Thoracic aorta (tissue), 2 donors: ENCODE measurements around the gene CDHR3. TPM values are rescaled to one million over a fixed set of nuclear protein-coding genes. Genes with fewer than 3 reads are reported as not detected.

Experiments used
- ATAC-seq: fragments of 150-250 bp; one replicate; pipeline ENCODE4 v1.8.0; 2017; ENCODE audit warnings: low read depth; ENCODE audit not compliant: insufficient number of reproducible peaks, low FRiP score
- DNase-seq: peaks from one replicate; pipeline ENCODE4 v3.0.0-alpha.2; 2020; ENCODE audit warnings: low spot score
- H3K27ac ChIP-seq, 2 donors: fragments of 200-600 bp; sonication (generic); 1 replicate in 1 of 2; 2 replicates in 1 of 2; pipeline ENCODE4 v1.5.1; 2016; ENCODE audit warnings: mild to moderate bottlenecking in 2 of 2, moderate library complexity in 2 of 2
- H3K27me3 ChIP-seq: fragments of 200-600 bp; sonication (generic); replicated peaks from 2 replicates; pipeline ENCODE4 v1.6.0; 2016; ENCODE audit warnings: mild to moderate bottlenecking; ENCODE audit not compliant: insufficient read depth
- H3K36me3 ChIP-seq: fragments of 200-600 bp; sonication (generic); one replicate; pipeline ENCODE4 v1.5.1; 2016
- H3K4me1 ChIP-seq, 2 donors: fragments of 200-600 bp; sonication (generic); 1 replicate in 1 of 2; 2 replicates in 1 of 2; pipeline versions ENCODE4 v1.5.1 to v1.6.0; 2016; ENCODE audit warnings: low read depth in 2 of 2, mild to moderate bottlenecking in 1 of 2; ENCODE audit not compliant: control insufficient read depth in 1 of 2
- H3K4me3 ChIP-seq: fragments of 200-600 bp; sonication (generic); 2 replicates; pipeline ENCODE4 v1.5.1; 2016; ENCODE audit warnings: mild to moderate bottlenecking
- H3K9me3 ChIP-seq: fragments of 200-600 bp; sonication (generic); 2 replicates; pipeline ENCODE4 v1.5.1; 2016
- total RNA-seq, 2 donors: library from RNA; depleted of rRNA; stranded (reverse); fragments of >200 nt; gene quantifications; one replicate each; pipeline versions ENCODE4 v1.1.0 to v1.2.3, GENCODE V29; 2016
- TF ChIP-seq, protein P1 (sequence below): fragments of 200-600 bp; sonication (generic); IDR thresholded peaks from one replicate; pipeline ENCODE4 v1.5.1; 2019; ENCODE audit warnings: antibody characterized with exemption

The CDHR3 gene
- total RNA-seq, 2 donors from 2014 or later, result 1.5 to 8.7 TPM

DNA sequence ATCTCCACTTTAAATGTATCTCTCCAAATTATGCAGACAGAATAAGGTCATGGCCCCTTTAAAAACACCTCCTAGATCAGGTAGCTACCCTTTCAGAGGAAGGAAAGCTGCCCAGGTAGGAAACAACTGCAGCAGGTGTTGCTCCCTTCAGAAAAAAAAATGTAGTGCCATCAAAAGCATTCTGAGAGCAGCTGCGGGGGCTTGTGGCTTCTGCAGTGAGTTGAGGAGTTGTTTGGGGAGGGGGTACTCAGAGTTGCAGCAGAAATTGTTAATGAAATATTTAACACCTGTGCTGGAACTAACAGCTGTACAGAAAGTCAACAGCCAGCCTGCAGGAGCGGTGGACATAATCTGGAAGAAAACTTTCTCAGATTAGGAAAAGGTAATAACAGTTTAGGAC lies 24.0 kb downstream of the CDHR3 start:
- DNase-seq (no peak), ATAC-seq (no peak)
- H3K9me3 ChIP-seq, result no peaks in the 10 kb centered on the region
- H3K27ac ChIP-seq, result no peak overlapping the region
- H3K27me3 ChIP-seq, result no peaks in the 10 kb centered on the region
- no peak overlapping the region for H3K4me3 ChIP-seq
- no peaks in the 10 kb centered on the region for H3K4me1 ChIP-seq
- TF ChIP-seq, protein P1, sequence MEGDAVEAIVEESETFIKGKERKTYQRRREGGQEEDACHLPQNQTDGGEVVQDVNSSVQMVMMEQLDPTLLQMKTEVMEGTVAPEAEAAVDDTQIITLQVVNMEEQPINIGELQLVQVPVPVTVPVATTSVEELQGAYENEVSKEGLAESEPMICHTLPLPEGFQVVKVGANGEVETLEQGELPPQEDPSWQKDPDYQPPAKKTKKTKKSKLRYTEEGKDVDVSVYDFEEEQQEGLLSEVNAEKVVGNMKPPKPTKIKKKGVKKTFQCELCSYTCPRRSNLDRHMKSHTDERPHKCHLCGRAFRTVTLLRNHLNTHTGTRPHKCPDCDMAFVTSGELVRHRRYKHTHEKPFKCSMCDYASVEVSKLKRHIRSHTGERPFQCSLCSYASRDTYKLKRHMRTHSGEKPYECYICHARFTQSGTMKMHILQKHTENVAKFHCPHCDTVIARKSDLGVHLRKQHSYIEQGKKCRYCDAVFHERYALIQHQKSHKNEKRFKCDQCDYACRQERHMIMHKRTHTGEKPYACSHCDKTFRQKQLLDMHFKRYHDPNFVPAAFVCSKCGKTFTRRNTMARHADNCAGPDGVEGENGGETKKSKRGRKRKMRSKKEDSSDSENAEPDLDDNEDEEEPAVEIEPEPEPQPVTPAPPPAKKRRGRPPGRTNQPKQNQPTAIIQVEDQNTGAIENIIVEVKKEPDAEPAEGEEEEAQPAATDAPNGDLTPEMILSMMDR, result no peak
- no peaks in the 10 kb centered on the region for H3K36me3 ChIP-seq

DNA sequence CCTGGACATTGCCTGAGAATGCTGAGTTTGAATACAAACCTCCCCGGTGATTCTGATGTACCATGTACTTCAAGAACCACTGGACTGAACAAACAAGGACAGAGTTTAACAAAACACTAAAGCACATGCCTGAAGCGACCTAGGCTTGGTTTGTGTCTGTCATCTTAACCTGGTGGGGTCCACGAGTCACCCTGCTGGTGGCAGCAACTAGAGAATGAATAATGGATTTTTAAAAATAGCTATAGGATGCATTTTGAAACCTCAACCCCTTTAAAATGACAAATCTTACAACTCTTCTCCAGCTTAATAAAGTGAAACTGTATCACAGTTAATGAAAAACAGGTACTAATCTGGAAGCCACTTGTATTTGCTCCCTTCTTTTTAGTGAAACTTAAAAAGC lies 25.2 kb downstream of the CDHR3 start:
- H3K4me1 ChIP-seq, result no peaks in the 10 kb centered on the region
- ATAC-seq, result no peak
- DNase-seq, result no peak
- H3K27ac ChIP-seq, result no peak overlapping the region
- H3K4me3 ChIP-seq, result no peak overlapping the region
- no peaks in the 10 kb centered on the region for H3K27me3 ChIP-seq
- H3K36me3 ChIP-seq, result no peaks in the 10 kb centered on the region
- TF ChIP-seq, protein P1, result no peak
- H3K9me3 ChIP-seq, result no peaks in the 10 kb centered on the region

DNA sequence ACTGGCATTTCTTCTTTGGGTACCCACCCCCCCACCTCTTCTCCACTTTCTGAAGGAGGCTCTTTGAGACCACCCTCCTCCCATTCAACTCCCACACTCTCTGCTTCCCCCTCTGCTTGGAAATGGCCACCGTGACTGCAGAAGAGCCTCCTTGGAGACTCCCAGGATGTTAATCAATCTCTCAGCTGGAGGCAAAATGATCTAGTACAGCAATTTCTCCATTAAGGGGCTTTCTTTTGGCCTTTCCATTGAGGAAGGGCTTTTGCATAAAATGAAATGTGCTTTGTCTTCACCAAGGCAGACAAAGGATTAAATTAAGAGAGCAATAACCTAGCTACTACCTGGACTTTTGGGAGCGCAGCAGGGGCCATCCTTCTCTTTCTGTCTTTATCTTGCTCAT lies 26.1 kb downstream of the CDHR3 start:
- ATAC-seq, result no peak
- Histone ChIP-seq H3K4me1 (no peaks in the 10 kb centered on the region), H3K36me3 (no peaks in the 10 kb centered on the region), H3K27ac (no peak overlapping the region), H3K27me3 (no peaks in the 10 kb centered on the region), H3K9me3 (no peaks in the 10 kb centered on the region), H3K4me3 (no peak overlapping the region)
- TF ChIP-seq, protein P1, result no peak
- no peak for DNase-seq

DNA sequence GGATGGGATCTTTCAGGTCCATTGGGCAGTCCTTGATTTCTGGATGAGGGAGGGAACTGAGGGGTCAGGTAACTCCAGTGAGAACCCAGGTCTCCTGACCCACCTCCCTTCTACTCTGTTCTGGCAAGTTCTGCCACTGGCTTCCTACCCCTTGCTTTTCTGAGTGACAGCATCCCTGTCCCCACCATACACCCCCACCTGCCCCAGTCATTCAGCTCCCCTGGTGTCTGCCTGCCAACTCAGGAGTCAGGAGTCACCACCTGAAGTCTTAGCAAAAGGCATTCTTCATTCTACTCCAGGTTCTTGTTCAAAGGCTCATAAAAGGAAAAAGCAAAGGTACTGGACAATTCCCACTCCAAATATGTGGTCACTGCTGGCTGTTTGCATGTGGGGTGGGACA lies 26.6 kb downstream of the CDHR3 start:
- TF ChIP-seq, protein P1, result no peak
- no peak for ATAC-seq
- H3K27ac ChIP-seq, result no peak overlapping the region
- H3K9me3 ChIP-seq, result no peaks in the 10 kb centered on the region
- no peak for DNase-seq
- H3K4me1 ChIP-seq, result no peaks in the 10 kb centered on the region
- no peaks in the 10 kb centered on the region for H3K36me3 ChIP-seq
- H3K27me3 ChIP-seq, result no peaks in the 10 kb centered on the region
- H3K4me3 ChIP-seq, result no peak overlapping the region

DNA sequence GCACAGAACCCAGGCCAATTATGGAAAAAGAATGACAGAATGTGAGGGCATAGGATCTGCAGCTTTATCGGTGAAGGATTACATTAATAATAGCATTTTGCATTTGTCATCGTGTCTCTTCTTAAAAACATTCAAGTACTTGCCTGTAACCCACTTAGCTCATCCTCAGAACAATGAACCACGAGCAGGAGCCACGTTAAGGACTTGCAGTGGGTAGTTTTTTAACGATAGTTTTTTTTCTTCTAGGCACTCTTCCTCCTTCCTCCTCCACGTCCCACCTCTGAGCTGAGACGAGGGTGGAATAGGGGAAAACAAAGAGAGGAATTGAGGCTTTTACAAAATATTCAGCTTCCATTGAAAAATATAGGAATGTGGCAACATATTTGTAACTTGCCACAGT lies 27.1 kb downstream of the CDHR3 start:
- H3K4me1 ChIP-seq, result no peaks in the 10 kb centered on the region
- H3K9me3 ChIP-seq, result no peaks in the 10 kb centered on the region
- TF ChIP-seq, protein P1, result no peak
- no peaks in the 10 kb centered on the region for H3K27me3 ChIP-seq
- no peak overlapping the region for H3K27ac ChIP-seq
- H3K36me3 ChIP-seq, result no peaks in the 10 kb centered on the region
- DNase-seq (no peak), ATAC-seq (no peak)
- H3K4me3 ChIP-seq, result no peak overlapping the region
